ENCODE data around the gene MITF. TPM values are rescaled to one million over a fixed set of nuclear protein-coding genes. Genes with fewer than 3 reads are reported as not detected.
A peak's percentile ranks its signal among the peaks of the same experiment; 100 is the strongest.

The MITF gene
- total RNA-seq, 6 experiments from 2014 or later = 1.9 to 4.1 (median 3.8) TPM

DNA sequence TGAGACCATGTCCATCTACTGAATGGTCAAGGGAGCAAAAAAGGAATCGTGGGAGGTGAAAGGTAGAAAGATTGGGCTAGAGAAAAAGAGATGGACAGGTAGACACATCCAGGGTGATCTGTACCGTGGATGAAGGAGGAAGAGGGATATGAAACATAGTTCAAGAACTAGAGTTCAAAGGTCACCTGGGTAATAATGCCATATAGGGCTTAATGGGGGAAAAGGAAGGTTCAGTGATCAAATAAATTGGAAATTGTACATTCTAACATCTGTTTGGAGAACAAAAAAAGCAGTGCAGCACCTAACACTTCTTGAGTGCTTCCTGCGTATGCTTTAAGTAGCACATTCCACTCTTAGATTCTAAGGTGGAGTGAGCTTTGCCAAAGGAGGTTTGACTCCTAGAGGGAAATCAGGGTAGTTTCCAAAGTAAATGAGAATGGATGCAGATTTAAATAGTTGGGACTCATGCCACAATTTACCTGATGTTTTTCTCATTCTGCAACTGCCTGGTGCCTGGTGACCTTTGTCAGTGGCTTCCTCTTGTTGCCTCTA, 46.6 kb downstream of the MITF start:
- H3K27ac ChIP-seq = no peak overlapping the region

DNA sequence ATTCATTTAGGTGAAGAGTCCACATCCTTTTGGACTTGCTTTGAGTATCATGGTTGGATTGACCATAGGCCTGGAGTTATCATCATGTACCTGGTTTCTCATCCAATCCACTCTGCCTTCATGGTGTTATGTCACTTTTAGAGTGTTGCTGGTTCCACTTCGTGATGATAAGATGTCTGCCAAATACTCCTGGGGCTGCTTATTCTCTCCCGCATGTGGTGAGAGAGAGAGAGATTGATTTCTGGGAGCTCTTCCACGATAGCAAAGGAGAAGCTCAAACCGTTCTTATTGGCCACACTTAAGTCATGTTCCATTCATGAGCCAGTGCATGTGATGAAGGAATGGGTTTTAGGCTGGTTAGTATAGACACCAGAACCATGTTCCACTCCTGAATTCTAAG, 47.6 kb downstream of the MITF start:
- no peak for TF ChIP-seq POLR2A (IDR thresholded peaks at IDR 0.05)
- TF ChIP-seq, protein P1, sequence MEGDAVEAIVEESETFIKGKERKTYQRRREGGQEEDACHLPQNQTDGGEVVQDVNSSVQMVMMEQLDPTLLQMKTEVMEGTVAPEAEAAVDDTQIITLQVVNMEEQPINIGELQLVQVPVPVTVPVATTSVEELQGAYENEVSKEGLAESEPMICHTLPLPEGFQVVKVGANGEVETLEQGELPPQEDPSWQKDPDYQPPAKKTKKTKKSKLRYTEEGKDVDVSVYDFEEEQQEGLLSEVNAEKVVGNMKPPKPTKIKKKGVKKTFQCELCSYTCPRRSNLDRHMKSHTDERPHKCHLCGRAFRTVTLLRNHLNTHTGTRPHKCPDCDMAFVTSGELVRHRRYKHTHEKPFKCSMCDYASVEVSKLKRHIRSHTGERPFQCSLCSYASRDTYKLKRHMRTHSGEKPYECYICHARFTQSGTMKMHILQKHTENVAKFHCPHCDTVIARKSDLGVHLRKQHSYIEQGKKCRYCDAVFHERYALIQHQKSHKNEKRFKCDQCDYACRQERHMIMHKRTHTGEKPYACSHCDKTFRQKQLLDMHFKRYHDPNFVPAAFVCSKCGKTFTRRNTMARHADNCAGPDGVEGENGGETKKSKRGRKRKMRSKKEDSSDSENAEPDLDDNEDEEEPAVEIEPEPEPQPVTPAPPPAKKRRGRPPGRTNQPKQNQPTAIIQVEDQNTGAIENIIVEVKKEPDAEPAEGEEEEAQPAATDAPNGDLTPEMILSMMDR (IDR thresholded peaks at IDR 0.05) = no peak
- H3K36me3 ChIP-seq = no peaks in the 10 kb centered on the region
- H3K4me3 ChIP-seq = no peak overlapping the region
- no peaks in the 10 kb centered on the region for H3K4me1 ChIP-seq
- H3K27me3 ChIP-seq = no peaks in the 10 kb centered on the region
- 71% methylated on average over 4 of the region's 4 CpGs for WGBS (ENCODE audit: insufficient coverage, low coverage, low lambda C conversion rate, missing lambda C conversion rate)
- ATAC-seq (no peak), DNase-seq (no peak)
- intact Hi-C loops (cut with DNase I) = no loop called here
- H3K27ac ChIP-seq = no peak overlapping the region
- H3K9me3 ChIP-seq = no peaks in the 10 kb centered on the region

More for the DNA sequence above, 46.6 kb downstream of the MITF start:
- no peaks in the 10 kb centered on the region for H3K9me3 ChIP-seq
- ATAC-seq (no peak), DNase-seq (no peak)
- no peaks in the 10 kb centered on the region for H3K36me3 ChIP-seq
- TF ChIP-seq, protein P1 (IDR thresholded peaks at IDR 0.05) = no peak
- TF ChIP-seq POLR2A (IDR thresholded peaks at IDR 0.05) = no peak
- no peaks in the 10 kb centered on the region for H3K4me1 ChIP-seq
- WGBS (ENCODE audit: insufficient coverage, low coverage, low lambda C conversion rate, missing lambda C conversion rate) = 88% methylated on average over 3 of the region's 3 CpGs
- intact Hi-C loops (cut with DNase I) = no loop called here
- H3K27me3 ChIP-seq = no peaks in the 10 kb centered on the region
- H3K4me3 ChIP-seq = no peak overlapping the region

DNA sequence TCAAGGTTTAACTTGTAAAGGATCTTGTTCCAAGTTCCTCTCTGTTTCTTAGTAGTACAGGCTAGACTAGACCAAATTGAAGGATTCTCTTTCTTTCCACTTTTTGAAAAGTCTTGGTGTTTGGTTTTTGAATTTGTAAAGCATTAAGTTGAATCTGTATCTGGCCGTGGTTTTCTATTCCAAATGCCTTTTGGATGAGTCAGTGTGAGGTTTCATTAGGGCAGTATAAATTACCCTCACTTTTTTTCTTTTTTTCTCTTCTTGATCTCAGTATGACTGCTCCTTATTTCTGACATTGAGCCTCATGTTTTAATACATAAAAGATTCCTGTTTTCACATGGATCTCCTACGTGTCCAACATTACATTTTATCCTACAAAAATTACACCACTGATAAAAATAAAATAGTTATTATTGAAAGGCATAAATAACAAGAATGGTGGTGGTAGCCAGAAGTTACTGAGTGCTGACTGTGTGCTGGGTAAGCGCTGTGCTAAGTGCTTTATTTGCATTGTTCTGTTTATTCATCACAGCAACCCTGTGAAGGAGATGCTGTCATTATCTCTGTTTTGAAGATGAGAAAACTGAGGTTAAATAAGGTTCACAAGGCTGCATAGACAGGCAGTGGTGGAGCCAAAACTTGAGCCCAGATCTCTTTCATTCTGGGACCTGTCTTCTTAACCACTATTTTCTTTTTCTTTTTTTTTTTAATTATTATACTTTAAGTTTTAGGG, 48.3 kb downstream of the MITF start:
- no peaks in the 10 kb centered on the region for H3K27me3 ChIP-seq
- 51% methylated on average over 3 of the region's 3 CpGs for WGBS (ENCODE audit: insufficient coverage, low coverage, low lambda C conversion rate, missing lambda C conversion rate)
- no peaks in the 10 kb centered on the region for H3K9me3 ChIP-seq
- H3K36me3 ChIP-seq = no peaks in the 10 kb centered on the region
- no peak for ATAC-seq
- no peak for TF ChIP-seq POLR2A (IDR thresholded peaks at IDR 0.05)
- TF ChIP-seq, protein P1 (IDR thresholded peaks at IDR 0.05) = no peak
- no peak overlapping the region for H3K4me3 ChIP-seq
- no peak for DNase-seq
- H3K27ac ChIP-seq = no peak overlapping the region
- intact Hi-C loops (cut with DNase I) = no loop called here
- no peaks in the 10 kb centered on the region for H3K4me1 ChIP-seq

DNA sequence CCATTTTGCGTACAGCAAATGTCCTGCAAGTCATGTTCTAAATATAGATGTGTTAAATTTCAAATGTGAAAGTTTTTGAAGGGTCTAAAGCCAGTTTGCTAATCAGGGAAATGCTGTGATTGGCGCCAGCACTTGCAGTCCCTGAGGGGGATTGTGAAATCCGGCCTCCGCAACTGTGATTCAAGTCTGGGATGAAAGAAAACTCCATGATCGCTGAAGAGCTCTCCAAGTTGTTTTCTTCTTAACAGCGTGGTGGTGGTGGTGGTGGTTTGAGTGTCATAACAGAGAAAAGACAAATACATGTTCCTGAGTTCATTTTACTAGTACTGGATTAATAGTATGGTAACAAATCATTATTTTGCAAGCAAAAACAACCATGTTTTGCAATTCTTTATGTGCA, 51.8 kb downstream of the MITF start:
- Histone ChIP-seq H3K27ac (no peak overlapping the region), H3K27me3 (no peaks in the 10 kb centered on the region), H3K4me3 (no peak overlapping the region), H3K9me3 (no peaks in the 10 kb centered on the region), H3K4me1 (no peaks in the 10 kb centered on the region), H3K36me3 (no peaks in the 10 kb centered on the region)
- intact Hi-C loops (cut with DNase I) = no loop called here
- 44% methylated on average over 6 of the region's 6 CpGs for WGBS (ENCODE audit: insufficient coverage, low coverage, low lambda C conversion rate, missing lambda C conversion rate)
- DNase-seq (peak in 1 of 3 donors; percentile 36), ATAC-seq (peak in 2 of 4 donors; percentile 32 to 60)
- TF ChIP-seq, protein P1 (IDR thresholded peaks at IDR 0.05) = no peak
- TF ChIP-seq POLR2A (IDR thresholded peaks at IDR 0.05) = no peak

Measured in right lobe of liver (tissue), 6 donors.